SHP77 treated with DMSO at 0.1 percent for 48 hours (cell line): Measurements from ENCODE around the gene JARID2.

Experiments used
- DNase-seq: peaks from one replicate; lab custom pipeline; 2025; lab: John Stamatoyannopoulos, UW

Gene JARID2

DNA sequence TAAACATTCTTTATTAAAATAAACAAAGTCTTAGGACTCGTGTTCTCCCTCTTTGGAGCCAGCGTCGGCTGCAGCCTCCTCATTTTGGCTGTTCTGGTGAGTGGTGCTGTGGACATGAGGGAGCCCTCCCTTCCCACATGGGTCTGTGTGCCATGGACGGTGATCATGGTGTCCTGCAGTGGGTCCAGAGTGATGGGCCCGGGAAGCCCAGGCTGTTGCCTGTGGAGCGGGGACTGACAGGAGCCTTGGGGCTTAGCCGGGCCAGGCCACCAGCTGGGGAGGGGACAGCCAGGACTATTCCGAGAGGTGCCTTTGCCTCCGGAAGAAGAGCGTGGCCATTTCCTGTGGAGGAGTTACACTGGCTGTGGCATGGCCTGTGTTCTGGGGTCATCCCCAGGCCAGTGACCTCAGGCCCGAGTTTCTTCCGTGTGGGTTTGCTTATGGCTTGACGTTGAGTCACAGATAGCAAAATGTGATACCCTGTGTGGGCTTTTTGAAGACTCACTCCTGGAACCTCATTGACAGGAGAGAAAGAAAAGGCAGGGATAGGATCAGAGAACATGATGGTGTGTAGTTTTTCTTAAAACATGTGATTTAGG lies 263.6 kb downstream of the JARID2 start:
- DNase-seq: no peak

DNA sequence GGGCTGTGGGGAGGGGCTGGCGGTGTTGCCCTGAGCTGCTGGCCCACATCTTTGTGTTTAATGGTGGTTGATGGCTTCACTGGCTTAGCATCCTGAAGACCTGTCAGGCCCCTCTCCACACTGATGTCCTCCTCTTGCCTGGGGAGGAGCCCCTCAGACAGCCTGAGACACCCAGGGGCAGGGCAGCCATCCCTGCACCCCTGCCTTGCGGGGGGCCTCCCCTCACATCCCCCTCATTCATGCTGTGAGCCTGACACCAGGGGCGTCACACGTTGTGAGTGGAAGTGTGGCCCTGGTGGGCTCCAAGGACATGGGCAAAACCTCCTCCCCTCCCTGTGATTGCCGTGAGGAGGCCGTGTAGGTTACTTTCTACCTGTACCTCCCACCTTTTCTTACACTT lies 264.3 kb downstream of the JARID2 start:
- no peak for DNase-seq

DNA sequence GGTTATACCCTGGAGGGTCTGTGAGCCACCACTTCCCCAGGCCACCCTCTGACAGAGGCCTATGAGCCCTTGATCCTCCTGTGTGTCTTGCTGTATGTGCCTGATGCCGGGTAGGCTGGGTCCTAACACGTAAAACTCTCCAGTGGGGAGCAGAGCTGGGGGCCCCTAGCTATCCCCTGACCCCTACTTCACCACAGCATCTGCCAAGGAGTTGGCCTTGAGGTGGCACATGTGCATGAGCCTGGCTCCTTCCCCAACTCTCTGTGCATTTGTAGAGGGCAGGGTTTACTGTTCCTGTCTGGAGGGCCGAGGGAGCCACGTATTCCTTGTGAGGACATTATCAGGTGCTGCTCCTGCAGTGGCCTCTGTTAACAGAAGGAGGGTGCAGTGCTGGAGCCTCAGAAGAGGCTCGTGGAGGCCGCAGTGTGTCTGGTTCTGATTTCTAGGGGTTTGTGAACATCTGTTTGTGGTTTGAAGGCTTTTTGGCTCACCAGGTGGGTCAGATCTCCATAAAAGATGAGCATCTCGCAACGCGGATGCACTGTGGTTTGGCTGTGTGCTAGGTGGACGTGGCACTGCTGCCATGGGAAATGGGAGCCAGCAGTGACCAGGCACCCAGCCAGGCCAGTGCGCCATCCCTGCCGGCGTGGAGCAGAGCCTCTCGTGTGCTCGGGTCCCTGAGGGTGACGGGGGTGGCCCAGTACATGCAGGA lies 264.8 kb downstream of the JARID2 start:
- no peak for DNase-seq

DNA sequence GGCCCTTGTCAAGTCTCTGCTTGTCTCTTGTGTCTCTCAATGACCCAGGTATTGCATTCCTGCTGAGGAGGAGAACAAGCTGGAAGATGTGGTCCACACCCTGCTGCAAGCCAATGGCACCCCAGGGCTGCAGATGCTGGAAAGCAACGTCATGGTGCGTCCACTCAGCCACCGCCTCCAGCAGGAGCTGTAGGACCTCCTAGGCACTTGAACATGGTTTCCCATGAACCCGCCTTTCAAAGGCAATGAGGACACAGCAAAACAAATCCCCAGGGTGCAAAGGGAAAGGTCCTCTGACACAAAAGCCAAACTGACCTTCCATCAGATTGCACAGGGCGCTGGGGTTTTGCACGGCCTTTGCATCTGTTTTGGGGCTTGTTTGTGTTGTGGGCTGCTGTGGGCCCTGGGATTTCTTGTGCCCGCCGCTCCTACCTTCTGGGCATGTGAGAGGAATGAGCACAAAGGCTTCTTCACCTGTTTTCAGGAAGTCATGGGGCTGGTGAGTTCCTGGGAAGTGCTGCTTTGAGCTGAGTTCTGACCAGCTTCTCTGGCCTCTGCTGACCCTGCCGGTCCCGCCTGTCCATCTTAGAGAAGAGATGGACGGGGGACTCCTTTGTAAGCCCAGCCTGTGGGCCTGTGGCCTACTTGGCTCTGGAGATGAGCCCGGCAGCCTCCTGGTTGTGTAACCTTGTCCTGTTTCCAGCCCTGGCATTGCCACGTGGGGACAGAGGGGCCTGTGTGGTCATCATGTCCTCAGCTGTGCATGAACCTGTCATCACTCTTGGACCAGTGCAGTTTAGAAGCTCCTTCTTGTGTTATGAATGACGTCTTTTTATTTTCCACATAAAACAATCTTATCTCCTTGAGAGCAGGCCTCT lies 265.6 kb downstream of the JARID2 start:
- DNase-seq: no peak

DNA sequence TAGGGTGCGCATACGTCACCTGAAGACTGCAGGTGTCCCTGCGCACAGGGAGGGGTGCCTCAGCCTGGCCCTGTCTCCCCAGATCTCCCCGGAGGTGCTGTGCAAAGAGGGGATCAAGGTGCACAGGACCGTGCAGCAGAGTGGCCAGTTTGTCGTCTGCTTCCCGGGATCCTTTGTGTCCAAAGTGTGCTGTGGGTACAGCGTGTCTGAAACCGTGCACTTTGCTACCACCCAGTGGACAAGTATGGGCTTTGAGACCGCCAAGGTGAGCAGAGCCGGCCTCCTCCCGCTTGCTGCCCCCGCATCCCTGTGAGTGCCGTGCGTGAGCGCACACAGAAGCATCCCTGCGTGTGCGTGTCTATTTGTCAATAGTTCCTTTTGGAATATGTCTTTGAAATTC lies 266.3 kb downstream of the JARID2 start:
- no peak for DNase-seq

DNA sequence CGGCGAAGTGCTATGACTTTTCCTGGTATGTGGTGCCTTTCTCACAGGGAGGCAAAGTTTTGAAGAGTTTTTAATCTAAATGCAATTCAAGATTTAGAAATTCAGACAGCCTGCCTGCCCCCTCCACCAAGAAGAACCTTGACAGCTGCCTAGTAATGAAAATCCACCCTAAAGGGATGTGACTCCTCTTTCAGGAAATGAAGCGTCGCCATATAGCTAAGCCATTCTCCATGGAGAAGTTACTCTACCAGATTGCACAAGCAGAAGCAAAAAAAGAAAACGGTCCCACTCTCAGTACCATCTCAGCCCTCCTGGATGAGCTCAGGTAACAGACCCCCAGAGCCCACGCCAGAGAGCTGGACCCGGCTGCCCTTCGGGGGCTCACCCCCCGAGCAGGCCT lies 266.9 kb downstream of the JARID2 start:
- no peak for DNase-seq

DNA sequence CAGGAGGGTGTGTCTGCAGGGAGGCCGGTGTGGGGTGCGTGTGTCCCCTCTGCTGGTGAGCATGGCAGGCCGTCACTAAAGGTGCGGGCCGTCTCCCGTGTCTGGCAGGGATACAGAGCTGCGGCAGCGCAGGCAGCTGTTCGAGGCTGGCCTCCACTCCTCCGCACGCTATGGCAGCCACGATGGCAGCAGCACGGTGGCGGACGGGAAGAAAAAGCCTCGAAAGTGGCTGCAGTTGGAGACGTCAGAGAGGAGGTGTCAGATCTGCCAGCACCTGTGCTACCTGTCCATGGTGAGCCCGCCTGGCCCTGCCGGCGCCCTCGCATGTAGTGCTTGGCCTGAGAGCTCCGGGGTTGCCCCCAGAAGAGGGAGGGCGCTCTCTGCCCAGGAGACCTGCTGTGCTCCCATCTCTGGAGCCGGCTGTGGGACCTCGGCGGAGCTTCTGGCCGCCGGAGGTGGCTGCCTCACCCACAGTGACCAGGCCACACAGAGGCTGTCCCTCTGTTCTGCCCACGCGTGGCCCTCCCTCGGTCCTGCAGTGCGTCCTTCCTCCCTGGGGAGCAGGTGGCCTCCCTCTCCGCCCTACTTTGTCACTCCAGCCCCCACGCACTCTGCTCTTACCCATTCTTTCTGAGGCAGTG lies 267.4 kb downstream of the JARID2 start:
- DNase-seq: no peak

DNA sequence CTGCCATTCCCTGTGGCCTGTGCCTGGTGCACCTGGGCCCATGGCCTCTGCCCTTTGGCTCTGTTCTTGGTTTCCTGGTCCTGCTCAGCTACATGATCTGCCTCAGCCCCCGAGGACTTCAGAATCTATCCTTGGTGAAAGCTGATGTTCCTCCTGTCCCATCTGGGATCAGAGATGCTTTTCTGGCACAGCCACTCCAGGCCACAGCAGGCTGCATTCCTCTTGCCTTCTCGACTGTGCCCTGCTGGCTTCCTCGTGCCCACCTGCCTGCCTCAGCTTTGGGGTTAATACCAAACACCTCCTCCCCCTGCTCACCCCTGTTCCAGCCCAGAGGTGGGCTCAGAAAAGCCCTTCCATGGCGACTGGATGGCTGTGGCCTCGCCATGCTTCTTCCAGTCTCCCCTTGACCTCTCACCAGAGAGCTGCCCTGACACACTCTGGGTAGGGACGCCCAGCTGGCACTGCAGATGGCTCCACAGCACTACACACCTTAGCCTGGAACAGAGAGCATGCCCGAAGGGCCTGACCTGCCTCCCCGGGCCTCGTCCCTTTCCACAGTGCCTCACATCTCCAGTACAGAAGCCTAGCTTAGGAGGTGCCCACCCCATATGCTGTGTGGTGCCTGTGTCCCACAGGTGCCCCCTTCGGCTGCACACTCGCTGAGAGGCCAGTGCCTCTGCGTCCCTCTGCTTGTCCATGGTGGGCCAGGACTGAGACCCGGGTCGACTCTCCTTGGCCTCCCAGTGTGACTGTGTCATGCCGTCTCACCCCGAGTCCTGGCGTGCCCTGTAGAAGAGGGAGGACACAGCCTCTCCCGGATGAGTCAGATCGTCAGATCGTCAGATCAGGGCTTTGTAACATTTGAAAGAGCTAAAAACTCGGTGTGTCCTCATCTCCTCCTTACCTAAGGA lies 268.2 kb downstream of the JARID2 start:
- DNase-seq: no peak

DNA sequence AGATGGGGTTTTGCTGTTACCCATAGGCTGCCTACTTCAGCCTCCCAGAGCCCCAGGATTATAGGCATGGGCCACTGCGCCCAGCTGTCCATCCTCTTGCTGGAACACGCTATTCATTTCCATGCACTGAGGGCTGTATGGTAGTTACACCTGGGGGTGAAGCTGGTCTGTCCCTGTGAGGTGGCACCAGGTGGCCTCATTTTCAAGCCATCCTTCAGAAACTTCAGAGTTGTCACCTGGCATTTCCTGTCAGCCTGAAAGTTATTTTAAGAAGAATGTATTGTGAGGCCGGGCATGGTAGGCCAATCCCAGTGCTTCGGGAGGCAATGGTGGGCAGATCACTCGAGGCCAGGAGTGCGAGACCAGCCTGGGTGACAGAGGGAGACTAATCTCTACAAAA lies 269.4 kb downstream of the JARID2 start:
- no peak for DNase-seq

DNA sequence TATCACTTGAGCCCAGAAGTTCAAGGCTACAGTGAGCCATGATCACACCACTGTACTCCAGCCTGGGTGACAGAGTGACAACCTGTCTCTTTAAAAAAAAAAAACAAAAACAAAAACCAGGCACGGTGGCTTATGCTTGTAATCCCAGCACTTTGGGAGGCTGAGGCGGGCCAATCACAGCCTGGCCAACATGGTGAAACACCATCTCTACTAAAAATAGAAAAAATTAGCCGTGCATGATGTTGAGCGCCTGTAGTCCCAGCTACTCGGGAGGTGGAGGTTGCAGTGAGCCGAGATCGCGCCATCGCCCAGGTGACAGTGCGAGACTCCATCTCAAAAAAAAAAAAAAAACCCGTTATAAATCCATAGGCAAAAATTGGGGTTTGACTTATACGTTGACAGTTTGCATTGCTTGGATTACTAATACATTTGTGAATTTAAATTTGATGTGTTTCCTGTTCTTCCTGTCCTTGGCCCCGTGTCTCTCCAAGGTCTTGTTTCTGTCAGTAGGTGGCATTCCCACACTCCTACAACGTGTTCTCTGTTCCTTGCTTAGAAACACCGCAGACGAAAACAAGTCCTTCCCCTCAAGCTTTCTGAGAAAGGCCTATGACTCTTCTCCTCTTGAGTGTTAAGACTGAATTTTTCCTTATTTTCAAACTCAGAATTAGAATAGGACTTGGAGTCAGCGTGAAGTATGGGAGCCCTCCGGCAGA lies 269.9 kb downstream of the JARID2 start:
- DNase-seq: no peak

DNA sequence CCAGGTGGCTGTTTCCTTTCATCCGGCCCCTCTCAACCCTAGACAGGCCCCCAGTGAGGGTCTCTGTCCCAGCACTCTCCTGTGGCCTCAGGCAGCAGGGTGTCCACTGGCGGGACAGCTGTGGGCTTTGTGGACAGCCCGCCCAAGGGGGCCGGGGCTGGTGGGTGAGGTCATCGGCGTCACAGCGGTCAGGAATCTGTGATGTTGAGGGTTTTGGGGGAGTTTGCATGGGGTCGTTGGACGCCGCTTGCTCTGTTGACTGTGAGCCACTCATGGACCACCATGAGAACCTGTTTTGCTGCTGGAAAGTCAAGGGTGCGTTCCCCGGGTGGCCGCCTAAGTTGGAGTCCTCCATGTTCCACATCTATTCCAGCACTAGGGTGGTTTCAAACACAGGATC lies 270.5 kb downstream of the JARID2 start:
- DNase-seq: no peak

DNA sequence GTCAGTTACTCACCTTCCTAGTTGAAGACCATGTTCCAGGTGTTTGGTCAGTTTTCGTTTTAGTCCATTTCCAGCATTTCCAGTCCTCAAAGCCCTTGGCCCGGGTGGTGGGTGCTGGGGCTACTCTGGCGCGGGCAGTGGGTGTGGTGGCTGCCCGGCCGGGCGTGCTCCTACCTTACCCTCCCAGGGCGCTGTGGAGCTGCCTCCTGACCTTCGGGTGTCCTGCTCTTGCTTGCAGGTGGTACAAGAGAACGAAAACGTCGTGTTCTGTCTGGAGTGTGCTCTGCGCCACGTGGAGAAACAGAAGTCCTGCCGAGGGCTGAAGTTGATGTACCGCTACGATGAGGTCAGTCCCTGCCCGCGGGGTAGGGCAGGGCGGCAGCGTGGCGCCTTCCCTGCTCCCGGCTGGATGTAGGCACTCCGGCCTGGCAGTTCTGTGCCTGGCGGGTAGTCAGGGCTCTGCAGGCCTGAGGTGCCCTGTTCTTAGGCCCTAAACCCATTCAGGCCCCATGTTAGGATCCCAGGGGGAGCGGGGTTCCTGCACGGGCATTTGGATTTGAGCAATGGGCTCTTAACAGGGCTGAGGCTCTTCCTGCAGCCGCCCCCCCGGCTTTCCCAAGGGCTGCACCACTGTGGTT lies 271.2 kb downstream of the JARID2 start:
- DNase-seq: no peak

DNA sequence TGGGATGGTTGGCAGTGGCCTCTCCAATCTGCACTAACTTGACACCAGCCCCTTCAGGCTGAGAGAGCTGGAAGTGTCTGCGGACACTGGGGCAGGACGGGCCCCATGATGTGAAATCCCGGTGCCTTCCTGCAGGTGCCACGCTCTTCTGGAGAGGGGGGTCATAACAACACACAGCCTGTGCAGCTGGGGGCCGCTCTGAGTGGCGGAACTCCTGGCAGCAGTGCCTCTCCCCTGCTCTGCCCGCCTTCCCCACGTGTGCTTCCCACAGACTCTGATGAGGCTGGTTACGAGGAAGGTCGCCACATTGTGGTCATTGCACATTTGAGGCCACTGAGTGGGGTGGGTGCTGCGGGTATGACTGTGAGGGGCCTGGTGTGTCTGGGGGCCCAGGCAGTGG lies 271.7 kb downstream of the JARID2 start:
- no peak for DNase-seq

DNA sequence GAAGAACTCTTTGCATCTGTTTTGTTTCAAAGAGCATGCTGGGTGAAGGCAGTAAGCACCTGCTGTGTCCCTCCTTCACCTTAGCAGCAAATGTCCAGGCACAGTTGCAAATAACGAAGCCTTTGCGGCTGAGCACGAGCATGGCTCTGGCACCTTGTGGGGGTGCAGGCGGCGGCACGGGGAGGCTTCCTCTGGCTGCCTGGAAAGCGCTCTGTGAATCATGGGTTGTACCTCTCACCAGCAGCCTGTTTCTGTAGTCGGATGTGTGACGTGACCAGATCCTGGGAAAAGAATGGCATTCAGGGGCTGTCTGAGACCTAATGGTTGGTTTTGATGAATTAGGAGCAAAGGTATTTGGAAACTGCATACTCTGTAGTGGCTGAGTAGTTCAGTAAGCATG lies 272.2 kb downstream of the JARID2 start:
- no peak for DNase-seq

DNA sequence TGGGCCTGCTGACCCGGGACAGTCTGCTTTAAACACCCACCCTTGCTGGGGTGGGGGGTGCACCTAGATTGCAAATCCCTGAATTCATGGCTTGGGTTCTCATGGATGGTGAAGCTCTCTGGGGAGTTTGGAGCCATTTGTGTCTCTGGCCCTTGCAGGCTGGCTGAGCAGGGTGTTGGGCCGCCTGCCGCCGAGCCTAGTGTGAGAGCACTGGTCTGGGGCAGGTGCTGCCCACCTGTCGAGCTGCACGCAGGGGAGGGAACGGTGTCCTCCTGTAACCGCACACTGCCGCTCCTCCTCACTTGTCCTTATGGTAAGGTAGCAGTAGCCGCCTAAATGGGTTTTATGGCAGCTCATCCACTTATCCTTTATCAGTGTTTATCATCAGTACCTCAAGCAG lies 273.0 kb downstream of the JARID2 start:
- no peak for DNase-seq

DNA sequence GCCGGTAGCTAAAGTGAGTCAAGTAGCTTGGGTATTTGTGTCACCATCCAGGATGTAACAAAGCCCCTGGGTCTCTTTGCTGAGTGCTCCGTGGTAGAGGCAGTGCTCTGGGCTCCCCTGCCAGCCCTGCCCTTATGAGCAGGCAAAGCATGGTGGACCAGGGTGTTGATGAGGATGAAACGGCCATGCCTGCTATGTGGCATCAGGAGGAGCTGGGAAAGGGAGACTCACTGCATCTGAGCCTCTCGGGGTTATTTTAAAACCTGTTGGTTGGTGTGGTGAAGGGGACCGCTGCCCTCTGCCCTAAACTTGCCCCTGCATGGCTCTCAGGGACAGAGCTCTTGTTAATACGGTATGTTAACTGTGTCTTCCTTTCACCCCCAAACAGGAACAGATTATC lies 273.8 kb downstream of the JARID2 start:
- DNase-seq: no peak

DNA sequence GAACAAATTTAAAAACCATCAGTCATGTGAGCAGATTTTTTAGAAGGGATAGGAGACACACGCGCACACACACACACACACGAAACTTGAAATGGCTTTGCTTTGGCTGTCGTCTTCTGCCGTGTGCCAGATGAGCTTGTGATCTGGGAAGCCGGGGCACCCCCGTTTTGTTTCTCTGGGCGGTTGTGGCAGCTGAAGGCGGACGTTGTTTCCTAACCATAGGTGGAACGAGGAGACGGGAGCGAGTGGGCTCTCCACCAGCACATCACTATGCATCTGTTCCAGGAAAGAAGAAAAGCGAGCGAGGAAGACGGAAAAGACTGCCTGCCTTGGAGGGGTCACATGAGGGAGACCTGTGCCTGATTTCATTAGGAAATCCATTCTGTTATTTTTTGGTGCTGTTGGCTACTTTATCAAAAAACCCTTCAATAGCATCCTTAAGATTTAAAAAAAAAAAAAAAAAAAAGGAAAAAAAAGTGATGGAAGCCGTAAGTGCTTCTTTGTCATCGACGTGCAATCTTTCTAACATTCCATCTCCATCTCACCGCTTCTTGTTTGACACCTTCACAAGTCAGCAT lies 274.8 kb downstream of the JARID2 start:
- DNase-seq: no peak

DNA sequence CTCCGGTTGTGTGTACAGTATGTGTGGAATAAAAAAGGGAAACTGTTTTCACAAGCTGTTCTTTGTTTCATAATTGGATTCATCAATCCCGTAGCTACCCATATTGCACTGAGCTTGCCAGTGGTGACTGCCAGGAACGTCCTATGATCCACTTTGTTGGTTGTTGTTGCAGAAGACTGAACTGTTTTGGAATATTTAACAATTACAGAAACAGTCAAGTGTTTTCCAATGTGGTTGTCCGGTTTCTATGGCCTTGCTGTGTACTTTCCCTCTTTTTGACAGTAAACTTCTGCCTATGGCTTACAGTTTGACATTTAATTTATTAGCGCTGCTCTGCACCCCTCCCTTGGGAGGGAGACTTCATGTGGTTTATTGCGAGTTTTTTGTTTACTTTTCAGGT lies 275.7 kb downstream of the JARID2 start:
- no peak for DNase-seq

DNA sequence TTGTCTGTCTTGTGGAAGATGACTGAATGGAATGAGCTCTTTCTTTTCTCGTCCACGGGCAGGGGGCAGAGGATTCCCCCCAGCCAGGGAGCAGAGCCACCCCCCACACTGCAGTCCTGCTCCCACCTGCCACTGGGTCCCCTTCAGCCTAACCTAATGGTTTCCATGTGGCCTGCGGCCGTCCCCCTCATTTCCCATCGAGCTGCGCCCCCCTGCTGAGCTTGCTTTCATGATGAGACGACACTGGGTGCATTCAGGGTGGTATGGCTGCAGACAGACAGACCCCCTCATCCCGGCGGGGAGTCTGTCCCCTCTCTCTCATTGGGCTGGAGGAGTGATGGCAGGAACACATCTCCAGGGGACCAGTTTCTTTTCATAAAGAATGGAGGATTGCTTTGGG lies 276.2 kb downstream of the JARID2 start:
- no peak for DNase-seq

DNA sequence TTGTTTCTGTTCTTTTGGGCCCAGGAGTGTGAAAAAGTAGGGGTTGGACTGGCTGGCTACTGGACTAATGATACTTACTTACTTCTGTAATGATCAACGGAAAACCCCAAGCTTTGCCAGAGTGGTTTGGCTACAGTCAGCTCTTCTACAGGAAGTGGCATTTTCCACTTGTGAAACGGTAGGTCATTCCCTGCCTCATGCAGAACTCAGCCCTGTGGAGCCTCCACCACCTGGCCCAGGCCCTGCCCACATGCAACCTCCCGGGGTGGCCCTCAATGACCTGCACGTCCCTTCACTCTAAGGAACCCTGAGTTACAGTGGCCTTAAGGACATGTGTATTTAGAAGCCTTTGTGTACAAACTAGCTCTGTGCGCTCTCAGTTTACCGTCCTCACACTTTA lies 276.6 kb downstream of the JARID2 start:
- no peak for DNase-seq
